SU-DHL-6 (cell line): ENCODE measurements around the gene KATNB1.

ENCODE experiments used
- EZH2phosphoT487 ChIP-seq: fragments of 200-600 bp; sonication (generic), shearing (Covaris generic); conservative IDR thresholded peaks from 2 replicates; pipeline ENCODE4 v1.6.1; 2018; ENCODE audit warnings: mild to moderate bottlenecking, antibody characterized with exemption, low read length, moderate library complexity, mixed read lengths
- TF ChIP-seq, protein P1 (sequence below): fragments of 200-600 bp; sonication (generic); IDR thresholded peaks from one replicate; pipeline ENCODE4 v1.5.1; 2017; ENCODE audit warnings: antibody characterized with exemption, mild to moderate bottlenecking, low read length, moderate library complexity; ENCODE audit not compliant: insufficient read depth, poor library complexity, severe bottlenecking

GRCh38 chr16:57755061-57755684, 19.6 kb downstream of the KATNB1 start:
- TF ChIP-seq, protein P1, sequence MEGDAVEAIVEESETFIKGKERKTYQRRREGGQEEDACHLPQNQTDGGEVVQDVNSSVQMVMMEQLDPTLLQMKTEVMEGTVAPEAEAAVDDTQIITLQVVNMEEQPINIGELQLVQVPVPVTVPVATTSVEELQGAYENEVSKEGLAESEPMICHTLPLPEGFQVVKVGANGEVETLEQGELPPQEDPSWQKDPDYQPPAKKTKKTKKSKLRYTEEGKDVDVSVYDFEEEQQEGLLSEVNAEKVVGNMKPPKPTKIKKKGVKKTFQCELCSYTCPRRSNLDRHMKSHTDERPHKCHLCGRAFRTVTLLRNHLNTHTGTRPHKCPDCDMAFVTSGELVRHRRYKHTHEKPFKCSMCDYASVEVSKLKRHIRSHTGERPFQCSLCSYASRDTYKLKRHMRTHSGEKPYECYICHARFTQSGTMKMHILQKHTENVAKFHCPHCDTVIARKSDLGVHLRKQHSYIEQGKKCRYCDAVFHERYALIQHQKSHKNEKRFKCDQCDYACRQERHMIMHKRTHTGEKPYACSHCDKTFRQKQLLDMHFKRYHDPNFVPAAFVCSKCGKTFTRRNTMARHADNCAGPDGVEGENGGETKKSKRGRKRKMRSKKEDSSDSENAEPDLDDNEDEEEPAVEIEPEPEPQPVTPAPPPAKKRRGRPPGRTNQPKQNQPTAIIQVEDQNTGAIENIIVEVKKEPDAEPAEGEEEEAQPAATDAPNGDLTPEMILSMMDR: no peak
- TF ChIP-seq EZH2phosphoT487: no peak
